Vagina (tissue), 2 donors: ENCODE results near the gene TMEM176A. TPM values are rescaled to one million over a fixed set of nuclear protein-coding genes. Genes with fewer than 3 reads are reported as not detected.

Source experiments
- DNase-seq, 2 donors: peaks; one replicate each; pipeline ENCODE4 v3.0.0-alpha.2; 2017; ENCODE audit errors: extremely low spot score in 2 of 2
- H3K27ac ChIP-seq: fragments of 200-600 bp; sonication (generic); one replicate; pipeline ENCODE4 v1.5.1; 2019
- H3K27me3 ChIP-seq: fragments of 200-600 bp; sonication (generic); one replicate; pipeline ENCODE4 v1.5.1; 2019
- H3K36me3 ChIP-seq, 2 donors: fragments of 200-600 bp; sonication (generic); one replicate each; pipeline ENCODE4 v1.5.1; 2017 to 2019
- H3K4me1 ChIP-seq: fragments of 200-600 bp; sonication (generic); one replicate; pipeline ENCODE4 v1.5.1; 2019
- H3K4me3 ChIP-seq, 2 donors: fragments of 200-600 bp; sonication (generic); 1 replicate in 1 of 2; 2 replicates in 1 of 2; pipeline ENCODE4 v1.5.1; 2016 to 2019
- H3K9me3 ChIP-seq: fragments of 200-600 bp; sonication (generic); one replicate; pipeline ENCODE4 v1.5.1; 2019
- CTCF ChIP-seq, 3 experiments: fragments of 450-650 bp in 2 of 3; fragments of 200-600 bp in 1 of 3; sonication (generic) in 1 of 3; IDR thresholded peaks; one replicate each; pipeline ENCODE4 v1.5.1; 2017 to 2019; ENCODE audit warnings: antibody characterized with exemption in 3 of 3, mild to moderate bottlenecking in 2 of 3, moderate library complexity in 2 of 3
- POLR2A ChIP-seq, 2 donors: fragments of 450-650 bp; IDR thresholded peaks; one replicate each; pipeline ENCODE4 v1.6.1; 2017; ENCODE audit warnings: antibody characterized with exemption in 2 of 2, mild to moderate bottlenecking in 2 of 2, moderate library complexity in 2 of 2
- POLR2AphosphoS5 ChIP-seq, 2 donors: sonication (generic); formaldehyde crosslinking; IDR thresholded peaks; one replicate each; pipeline ENCODE4 v1.9.0; 2017; ENCODE audit warnings: antibody characterized with exemption in 2 of 2, mild to moderate bottlenecking in 2 of 2, low read depth in 1 of 2; ENCODE audit not compliant: insufficient read depth in 1 of 2
- intact Hi-C: fragments of 100-400 bp; cut with DNase I; formaldehyde crosslinking; loops from one replicate; pipeline ENCODE4 v1.15.1; 2023
- total RNA-seq: library from RNA; depleted of rRNA; stranded (reverse); fragments of >200 nt; gene quantifications from one replicate; pipeline ENCODE4 v1.2.3, GENCODE V29; 2016

TMEM176A gene
- total RNA-seq, 1 donor from 2014 or later = 43.7 TPM

- Histone ChIP-seq H3K36me3 (peaks cover 0 to 27% of the 10 kb centered on the region in 2 donors), H3K4me3 (no peak overlapping the region), H3K4me1 (peaks cover 23% of the 10 kb centered on the region), H3K27me3 (no peaks in the 10 kb centered on the region), H3K27ac (no peak overlapping the region), H3K9me3 (no peaks in the 10 kb centered on the region)
- intact Hi-C loops = no loop called here
- TF ChIP-seq POLR2A (IDR thresholded peaks at IDR 0.05) = no peak
- no peak for TF ChIP-seq CTCF (IDR thresholded peaks at IDR 0.05)
- TF ChIP-seq POLR2AphosphoS5 (IDR thresholded peaks at IDR 0.05; ENCODE audit: insufficient read depth in 1 of 2, low read depth in 1 of 2) = no peak
- DNase-seq = no peak
These were observed 8.7 kb upstream of the TMEM176A start for GRCh38 chr7:150791746-150792452.

- no peak for DNase-seq
- no peak overlapping the region for H3K27ac ChIP-seq
- H3K4me1 ChIP-seq = peaks cover 7% of the 10 kb centered on the region
- TF ChIP-seq POLR2A (IDR thresholded peaks at IDR 0.05) = no peak
- TF ChIP-seq CTCF (IDR thresholded peaks at IDR 0.05) = no peak
- no peak for TF ChIP-seq POLR2AphosphoS5 (IDR thresholded peaks at IDR 0.05; ENCODE audit: insufficient read depth in 1 of 2, low read depth in 1 of 2)
- no peaks in the 10 kb centered on the region for H3K27me3 ChIP-seq
- peaks cover 0 to 27% of the 10 kb centered on the region in 2 donors for H3K36me3 ChIP-seq
- intact Hi-C loops = no loop called here
- no peak overlapping the region for H3K4me3 ChIP-seq
- no peaks in the 10 kb centered on the region for H3K9me3 ChIP-seq
These were observed 6.9 kb upstream of the TMEM176A start for GRCh38 chr7:150793569-150794238.

- Histone ChIP-seq H3K36me3 (peaks cover 0 to 10% of the 10 kb centered on the region in 2 donors), H3K4me1 (peaks cover 8% of the 10 kb centered on the region), H3K27ac (no peak overlapping the region), H3K9me3 (no peaks in the 10 kb centered on the region), H3K27me3 (no peaks in the 10 kb centered on the region), H3K4me3 (no peak overlapping the region)
- no peak for TF ChIP-seq POLR2A (IDR thresholded peaks at IDR 0.05)
- TF ChIP-seq CTCF (IDR thresholded peaks at IDR 0.05) = no peak
- TF ChIP-seq POLR2AphosphoS5 (IDR thresholded peaks at IDR 0.05; ENCODE audit: insufficient read depth in 1 of 2, low read depth in 1 of 2) = no peak
- no peak for DNase-seq
- intact Hi-C loops = no loop called here
These were observed 2.9 kb upstream of the TMEM176A start for GRCh38 chr7:150797661-150798060.

- no peak for TF ChIP-seq POLR2AphosphoS5 (IDR thresholded peaks at IDR 0.05; ENCODE audit: insufficient read depth in 1 of 2, low read depth in 1 of 2)
- TF ChIP-seq CTCF (IDR thresholded peaks at IDR 0.05) = no peak
- no peak for TF ChIP-seq POLR2A (IDR thresholded peaks at IDR 0.05)
- Histone ChIP-seq H3K4me3 (peak overlapping the region; percentile 55 to 58), H3K36me3 (peaks cover 0 to 11% of the 10 kb centered on the region in 2 donors), H3K9me3 (no peaks in the 10 kb centered on the region), H3K27ac (peak overlapping the region; percentile 76), H3K4me1 (peaks cover 15% of the 10 kb centered on the region), H3K27me3 (no peaks in the 10 kb centered on the region)
- DNase-seq = no peak
- intact Hi-C loops = no loop called here
These were observed 1.4 kb upstream of the TMEM176A start for GRCh38 chr7:150799156-150799555.
